ENCODE results near the gene BRI3BP.

Gene BRI3BP

DNA sequence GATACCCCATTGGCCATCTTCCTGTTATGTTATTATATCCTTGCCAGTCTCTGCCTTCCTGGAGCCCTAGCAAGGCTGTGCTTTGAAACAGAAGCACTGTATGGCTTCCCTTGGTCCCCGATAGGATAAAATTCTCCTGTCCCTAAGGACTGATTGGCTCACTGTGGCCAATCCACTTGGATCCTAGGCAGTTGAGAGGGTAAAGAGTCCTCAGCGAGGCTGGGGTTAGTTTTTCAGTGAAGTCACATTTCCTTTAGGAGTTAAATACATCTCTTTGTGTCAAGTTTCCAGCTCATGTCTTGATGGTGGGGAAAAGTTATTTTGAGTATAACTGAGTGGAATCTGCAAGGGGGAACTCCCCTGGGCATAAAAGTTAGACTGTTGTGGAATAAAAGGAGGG is 79.1 kb downstream of the BRI3BP start:
- TF ChIP-seq, protein P1, sequence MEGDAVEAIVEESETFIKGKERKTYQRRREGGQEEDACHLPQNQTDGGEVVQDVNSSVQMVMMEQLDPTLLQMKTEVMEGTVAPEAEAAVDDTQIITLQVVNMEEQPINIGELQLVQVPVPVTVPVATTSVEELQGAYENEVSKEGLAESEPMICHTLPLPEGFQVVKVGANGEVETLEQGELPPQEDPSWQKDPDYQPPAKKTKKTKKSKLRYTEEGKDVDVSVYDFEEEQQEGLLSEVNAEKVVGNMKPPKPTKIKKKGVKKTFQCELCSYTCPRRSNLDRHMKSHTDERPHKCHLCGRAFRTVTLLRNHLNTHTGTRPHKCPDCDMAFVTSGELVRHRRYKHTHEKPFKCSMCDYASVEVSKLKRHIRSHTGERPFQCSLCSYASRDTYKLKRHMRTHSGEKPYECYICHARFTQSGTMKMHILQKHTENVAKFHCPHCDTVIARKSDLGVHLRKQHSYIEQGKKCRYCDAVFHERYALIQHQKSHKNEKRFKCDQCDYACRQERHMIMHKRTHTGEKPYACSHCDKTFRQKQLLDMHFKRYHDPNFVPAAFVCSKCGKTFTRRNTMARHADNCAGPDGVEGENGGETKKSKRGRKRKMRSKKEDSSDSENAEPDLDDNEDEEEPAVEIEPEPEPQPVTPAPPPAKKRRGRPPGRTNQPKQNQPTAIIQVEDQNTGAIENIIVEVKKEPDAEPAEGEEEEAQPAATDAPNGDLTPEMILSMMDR (IDR thresholded peaks at IDR 0.05): no peak

DNA sequence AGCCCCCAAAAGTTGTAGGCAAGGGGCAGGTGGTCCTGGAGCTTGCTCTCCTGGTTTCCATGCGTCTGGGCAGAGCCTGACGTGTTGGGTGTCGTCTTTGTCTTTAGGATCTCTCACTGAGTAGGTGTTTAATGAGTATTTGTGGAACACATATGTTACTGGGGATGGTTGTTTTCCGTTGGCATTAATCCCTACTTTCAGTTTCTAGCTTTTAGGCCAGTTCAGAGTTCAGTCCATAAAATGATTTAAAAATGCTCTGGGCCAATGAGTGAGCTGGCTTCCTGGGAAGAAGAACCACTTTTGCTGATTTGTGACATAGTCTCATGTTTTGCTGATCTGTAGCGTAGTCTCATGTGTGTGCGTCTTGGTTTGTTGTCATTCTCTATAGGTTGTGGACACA is 82.7 kb downstream of the BRI3BP start:
- TF ChIP-seq, protein P1 (IDR thresholded peaks at IDR 0.05): no peak

DNA sequence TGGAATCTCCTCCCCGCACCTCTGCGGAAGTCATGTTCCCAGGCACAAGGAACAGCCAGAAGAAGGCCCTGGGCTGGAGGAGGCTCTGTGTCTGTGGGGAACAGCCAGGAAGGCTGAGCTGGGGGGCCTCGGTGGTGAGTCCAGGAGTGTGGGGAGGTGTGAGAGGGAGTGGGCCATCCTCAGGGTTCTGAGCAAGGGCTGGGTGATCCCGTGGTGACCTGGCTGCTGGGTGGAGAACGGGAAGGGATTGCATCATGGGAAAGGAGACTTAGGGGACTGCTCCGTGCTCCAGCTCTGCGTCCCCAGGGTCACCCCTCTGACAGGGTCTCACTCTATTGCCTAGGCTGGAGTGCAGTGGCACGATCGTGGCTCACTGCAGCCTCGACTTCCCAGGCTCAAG is 85.6 kb downstream of the BRI3BP start:
- TF ChIP-seq, protein P1 (IDR thresholded peaks at IDR 0.05): no peak

DNA sequence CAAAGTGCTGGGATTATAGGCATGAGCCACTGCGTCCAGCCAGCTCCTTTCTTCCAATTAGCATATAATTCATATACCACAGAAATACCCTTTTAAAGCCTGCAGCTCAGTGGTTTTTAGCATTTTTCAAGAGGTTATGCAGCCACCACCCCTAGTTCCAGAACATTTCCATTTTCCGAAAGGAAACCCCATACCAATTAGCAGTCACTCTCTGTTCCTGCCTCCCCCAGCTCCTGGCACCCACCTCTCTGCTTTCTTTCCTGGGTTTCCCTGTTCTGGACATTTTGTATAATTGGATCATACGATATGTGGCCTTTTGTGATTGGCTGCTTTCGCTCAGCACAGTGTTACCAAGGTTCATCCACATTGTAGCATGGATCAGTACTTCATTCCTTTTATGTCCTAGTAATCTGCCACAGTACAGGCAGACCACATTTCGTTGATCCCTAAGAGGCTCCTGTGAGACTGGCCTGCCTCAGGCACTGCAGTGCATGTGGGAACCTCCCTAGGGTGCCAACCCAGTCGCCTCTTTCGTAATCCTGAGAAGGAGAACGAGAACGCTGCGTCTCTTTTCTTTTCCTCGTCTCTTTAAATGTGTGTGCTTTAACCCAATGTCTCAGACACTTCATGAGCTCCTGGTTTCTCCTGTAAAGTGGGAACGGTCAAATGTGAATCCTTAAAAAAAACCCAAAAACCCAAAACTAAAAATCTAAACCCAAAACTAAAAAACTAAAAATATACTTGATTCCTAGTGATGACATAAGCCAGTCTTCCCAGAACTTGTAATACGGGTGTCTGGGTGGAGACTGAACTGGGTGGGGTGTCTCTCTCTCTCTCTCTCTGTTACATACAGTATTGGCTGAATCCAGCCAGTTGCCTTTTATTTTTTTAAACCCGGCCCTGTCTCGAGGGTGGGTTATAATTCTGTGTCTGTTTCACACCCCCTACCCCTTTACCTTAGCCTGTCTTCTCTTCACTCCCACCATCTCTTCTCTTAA is 86.5 kb downstream of the BRI3BP start:
- TF ChIP-seq, protein P1 (IDR thresholded peaks at IDR 0.05): no peak

Measured in LNCAP (cell line).